ENCODE measurements around the gene ARMC5.

DNA sequence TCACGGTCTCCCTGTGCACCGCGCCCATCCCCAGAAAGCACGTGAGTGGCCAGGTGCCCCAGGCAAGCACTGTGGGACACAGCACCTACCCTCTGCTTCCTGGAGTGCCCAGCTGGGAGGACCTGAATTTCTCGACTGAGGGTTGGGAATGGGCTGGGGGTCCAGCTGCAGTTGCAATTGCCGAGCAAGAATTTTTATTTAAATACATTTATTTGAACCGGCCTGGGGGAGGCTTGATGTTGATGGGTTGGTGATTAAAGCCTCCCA, 29.9 kb downstream of the ARMC5 start:
- no peak for TF ChIP-seq CTCF (IDR thresholded peaks at IDR 0.05)
- no peak for TF ChIP-seq POLR2A (IDR thresholded peaks at IDR 0.05)
- TF ChIP-seq POLR2AphosphoS5 (IDR thresholded peaks at IDR 0.05), result no peak
